ENCODE results near the gene FAM174C. TPM values are rescaled to one million over a fixed set of nuclear protein-coding genes. Genes with fewer than 3 reads are reported as not detected.
A peak's percentile ranks its signal among the peaks of the same experiment; 100 is the strongest.

The FAM174C gene
- total and polyA plus RNA-seq, 10 of the 15 experiments (the other 5 are each of a cell fraction or from before 2014, with no cell fraction given), result 0.89 to 94.6 (median 43.6) TPM

- TF ChIP-seq RCOR1 (conservative IDR thresholded peaks at IDR 0.05; ENCODE audit: low read depth, low read length) (no peak), CBX5 (IDR thresholded peaks at IDR 0.05; ENCODE audit: low read depth) (no peak), ZSCAN29 (IDR thresholded peaks at IDR 0.05) (no peak), POLR2AphosphoS2 (IDR thresholded peaks at IDR 0.05; ENCODE audit: low read depth, low read length) (no peak; the same call in 1 of the 2 replicates), NR2F1 (conservative IDR thresholded peaks at IDR 0.05) (no peak), TBL1XR1 (IDR thresholded peaks at IDR 0.05; ENCODE audit: low read depth, low read length) (no peak), RELB (IDR thresholded peaks at IDR 0.05; ENCODE audit: low read depth) (no peak), TCF7 (IDR thresholded peaks at IDR 0.05; ENCODE audit: borderline replicate concordance) (no peak), HSF1 (IDR thresholded peaks at IDR 0.05; ENCODE audit: low read depth, low read length) (no peak), IKZF2 (IDR thresholded peaks at IDR 0.05) (no peak), NFYA (IDR thresholded peaks at IDR 0.05; ENCODE audit: borderline replicate concordance, low read depth, low read length) (no peak), CREM (IDR thresholded peaks at IDR 0.05; ENCODE audit: low read depth) (0 out of 2 replicates have a peak, but pooled peaks have one; percentile 15), EGR1 (IDR thresholded peaks at IDR 0.05; ENCODE audit: borderline replicate concordance in 1 of 2, low read depth in 2 of 2, low read length in 2 of 2) (no peak), CHD4 (IDR thresholded peaks at IDR 0.05) (no peak), ATF2 (IDR thresholded peaks at IDR 0.05; ENCODE audit: low read length) (no peak), ZNF592 (IDR thresholded peaks at IDR 0.05) (no peak), IKZF1 (conservative IDR thresholded peaks at IDR 0.05) (0 out of 2 replicates have a peak, but pooled peaks have one; percentile 25), POLR2A (IDR thresholded peaks at IDR 0.05; ENCODE audit: low read depth, low read length) (peak; percentile 26; the same call in 1 of the 2 replicates), SREBF2 (IDR thresholded peaks at IDR 0.05; ENCODE audit: low read length) (no peak), SUZ12 (IDR thresholded peaks at IDR 0.05; ENCODE audit: unreplicated experiment) (no peak), CHD1 (IDR thresholded peaks at IDR 0.05; ENCODE audit: low read depth, low read length) (no peak)
Observed at GRCh38 chr19:1279782-1280341, 4.5 kb downstream of the FAM174C start (continued).

All from GM12878 (cell line).